SKM-1 (cell line): ENCODE data around the gene TNFRSF8.
A peak's percentile ranks its signal among the peaks of the same experiment; 100 is the strongest.

Source experiments
- DNase-seq: peaks from one replicate; lab custom pipeline; 2025; ENCODE audit not compliant: unreplicated experiment; lab: John Stamatoyannopoulos, UW

Gene TNFRSF8

GRCh38 chr1:12153181-12153785, 90.2 kb downstream of the TNFRSF8 start:
- DNase-seq, result peak; percentile 90

- no peak for DNase-seq
Observed at GRCh38 chr1:12155328-12155727, 92.2 kb downstream of the TNFRSF8 start.

GRCh38 chr1:12157366-12158231, 94.5 kb downstream of the TNFRSF8 start:
- peak; percentile 72 for DNase-seq

GRCh38 chr1:12158357-12159092, 95.4 kb downstream of the TNFRSF8 start:
- no peak for DNase-seq

- DNase-seq, result no peak
Observed at GRCh38 chr1:12159816-12160215, 96.7 kb downstream of the TNFRSF8 start.

- DNase-seq, result no peak
Observed at GRCh38 chr1:12161324-12161661, 98.2 kb downstream of the TNFRSF8 start.

GRCh38 chr1:12161662-12162458, 98.8 kb downstream of the TNFRSF8 start:
- peak; percentile 97 for DNase-seq

GRCh38 chr1:12162459-12163137, 99.5 kb downstream of the TNFRSF8 start:
- DNase-seq, result no peak

- no peak for DNase-seq
Observed at GRCh38 chr1:12163210-12163609, 100.1 kb downstream of the TNFRSF8 start.

GRCh38 chr1:12164210-12164609, 101.1 kb downstream of the TNFRSF8 start:
- no peak for DNase-seq

- no peak for DNase-seq
Observed at GRCh38 chr1:12165342-12165741, 102.2 kb downstream of the TNFRSF8 start.

GRCh38 chr1:12166834-12167492, 103.9 kb downstream of the TNFRSF8 start, which contains the start of gene TNFRSF1B:
Gene TNFRSF1B, plus strand, starts transcription at chr1:12166991. Its CDS starts 101 bp downstream, at chr1:12167092.
- peak; percentile 38 for DNase-seq

- no peak for DNase-seq
Observed at GRCh38 chr1:12167493-12168429, 104.7 kb downstream of the TNFRSF8 start.

- no peak for DNase-seq
Observed at GRCh38 chr1:12168451-12169160, 105.5 kb downstream of the TNFRSF8 start.

GRCh38 chr1:12169442-12170135, 106.5 kb downstream of the TNFRSF8 start:
- no peak for DNase-seq

GRCh38 chr1:12170263-12170671, 107.2 kb downstream of the TNFRSF8 start:
- no peak for DNase-seq

- no peak for DNase-seq
Observed at GRCh38 chr1:12171206-12172041, 108.3 kb downstream of the TNFRSF8 start.
